Type B pancreatic cell (in vitro differentiated cells): ENCODE data around the gene PHACTR2. TPM values are rescaled to one million over a fixed set of nuclear protein-coding genes. Genes with fewer than 3 reads are reported as not detected.

Experiments
- DNase-seq: peaks from one replicate; pipeline ENCODE4 v3.0.0; 2021; ENCODE audit warnings: mixed read lengths; ENCODE audit not compliant: unreplicated experiment; ENCODE audit errors: extremely low spot score
- H3K27ac Mint-ChIP-seq: 2 replicates; pipeline ENCODE4 v1.8.0; 2021; ENCODE audit warnings: mild to moderate bottlenecking, mixed read lengths
- H3K27me3 Mint-ChIP-seq: 2 replicates; pipeline ENCODE4 v1.8.0; 2021; ENCODE audit warnings: mixed read lengths
- H3K36me3 Mint-ChIP-seq: 2 replicates; pipeline ENCODE4 v1.8.0; 2021; ENCODE audit warnings: mixed read lengths
- H3K4me1 Mint-ChIP-seq: one replicate; pipeline ENCODE4 v1.8.0; 2021; ENCODE audit warnings: mixed read lengths; ENCODE audit not compliant: unreplicated experiment
- H3K4me3 Mint-ChIP-seq: 2 replicates; pipeline ENCODE4 v1.8.0; 2021; ENCODE audit warnings: mild to moderate bottlenecking, mixed read lengths
- H3K9me3 Mint-ChIP-seq: 2 replicates; pipeline ENCODE4 v1.8.0; 2021; ENCODE audit warnings: mixed read lengths
- CTCF ChIP-seq: fragments of 200-600 bp; sonication (generic); conservative IDR thresholded peaks from 2 replicates; pipeline ENCODE4 v1.5.0; 2021; ENCODE audit warnings: antibody characterized with exemption, mild to moderate bottlenecking
- total RNA-seq: library from RNA; stranded (reverse); gene quantifications from 2 replicates; pipeline ENCODE4 v1.2.1, GENCODE V29; 2021; ENCODE audit warnings: low replicate concordance

Gene PHACTR2
- total RNA-seq, 1 donor from 2014 or later: 59.2 TPM

GRCh38 chr6:143750877-143751276 lies 73.1 kb downstream of the PHACTR2 start:
- DNase-seq: no peak
- H3K4me1 Mint-ChIP-seq: peaks cover 31% of the 10 kb centered on the region
- peaks cover 18% of the 10 kb centered on the region for H3K36me3 Mint-ChIP-seq
- no peak overlapping the region for H3K4me3 Mint-ChIP-seq
- no peak overlapping the region for H3K27ac Mint-ChIP-seq
- no peaks in the 10 kb centered on the region for H3K27me3 Mint-ChIP-seq
- no peak for TF ChIP-seq CTCF
- no peaks in the 10 kb centered on the region for H3K9me3 Mint-ChIP-seq

GRCh38 chr6:143752459-143752858 lies 74.7 kb downstream of the PHACTR2 start:
- no peaks in the 10 kb centered on the region for H3K27me3 Mint-ChIP-seq
- peaks cover 21% of the 10 kb centered on the region for H3K4me1 Mint-ChIP-seq
- no peak for DNase-seq
- no peak overlapping the region for H3K27ac Mint-ChIP-seq
- H3K4me3 Mint-ChIP-seq: no peak overlapping the region
- TF ChIP-seq CTCF: no peak
- H3K9me3 Mint-ChIP-seq: no peaks in the 10 kb centered on the region
- peaks cover 20% of the 10 kb centered on the region for H3K36me3 Mint-ChIP-seq

GRCh38 chr6:143753678-143754077 lies 75.9 kb downstream of the PHACTR2 start:
- Mint-ChIP-seq H3K4me1 (peaks cover 14% of the 10 kb centered on the region), H3K9me3 (peaks cover 4% of the 10 kb centered on the region), H3K4me3 (no peak overlapping the region), H3K27me3 (no peaks in the 10 kb centered on the region), H3K27ac (no peak overlapping the region), H3K36me3 (peaks cover 23% of the 10 kb centered on the region)
- DNase-seq: no peak
- TF ChIP-seq CTCF: no peak

- Mint-ChIP-seq H3K9me3 (peaks cover 4% of the 10 kb centered on the region), H3K36me3 (peaks cover 23% of the 10 kb centered on the region), H3K27ac (no peak overlapping the region), H3K4me3 (no peak overlapping the region), H3K27me3 (no peaks in the 10 kb centered on the region), H3K4me1 (peaks cover 9% of the 10 kb centered on the region)
- TF ChIP-seq CTCF: no peak
- DNase-seq: no peak
Measured at GRCh38 chr6:143754204-143754603, 76.4 kb downstream of the PHACTR2 start.

- Mint-ChIP-seq H3K27me3 (no peaks in the 10 kb centered on the region), H3K4me3 (no peak overlapping the region), H3K27ac (no peak overlapping the region), H3K9me3 (peaks cover 4% of the 10 kb centered on the region), H3K36me3 (peaks cover 23% of the 10 kb centered on the region), H3K4me1 (peaks cover 16% of the 10 kb centered on the region)
- no peak for DNase-seq
- no peak for TF ChIP-seq CTCF
Measured at GRCh38 chr6:143755301-143755744, 77.6 kb downstream of the PHACTR2 start.

GRCh38 chr6:143757346-143757832 lies 79.6 kb downstream of the PHACTR2 start:
- no peak for DNase-seq
- Mint-ChIP-seq H3K4me1 (peaks cover 7% of the 10 kb centered on the region), H3K27ac (no peak overlapping the region), H3K9me3 (peaks cover 4% of the 10 kb centered on the region), H3K4me3 (no peak overlapping the region), H3K36me3 (peaks cover 33% of the 10 kb centered on the region), H3K27me3 (peaks cover 5% of the 10 kb centered on the region)
- TF ChIP-seq CTCF: no peak
